ELF-1 (cell line): ENCODE measurements around the gene STARD10.
A peak's percentile ranks its signal among the peaks of the same experiment; 100 is the strongest.

Experiments used
- DNase-seq: peaks from one replicate; pipeline ENCODE4 v3.0.0-alpha.2; 2016; ENCODE audit warnings: low read depth, low spot score

STARD10 gene

GRCh38 chr11:72780296-72781062 is 13.4 kb downstream of the STARD10 start:
- DNase-seq: no peak

DNA sequence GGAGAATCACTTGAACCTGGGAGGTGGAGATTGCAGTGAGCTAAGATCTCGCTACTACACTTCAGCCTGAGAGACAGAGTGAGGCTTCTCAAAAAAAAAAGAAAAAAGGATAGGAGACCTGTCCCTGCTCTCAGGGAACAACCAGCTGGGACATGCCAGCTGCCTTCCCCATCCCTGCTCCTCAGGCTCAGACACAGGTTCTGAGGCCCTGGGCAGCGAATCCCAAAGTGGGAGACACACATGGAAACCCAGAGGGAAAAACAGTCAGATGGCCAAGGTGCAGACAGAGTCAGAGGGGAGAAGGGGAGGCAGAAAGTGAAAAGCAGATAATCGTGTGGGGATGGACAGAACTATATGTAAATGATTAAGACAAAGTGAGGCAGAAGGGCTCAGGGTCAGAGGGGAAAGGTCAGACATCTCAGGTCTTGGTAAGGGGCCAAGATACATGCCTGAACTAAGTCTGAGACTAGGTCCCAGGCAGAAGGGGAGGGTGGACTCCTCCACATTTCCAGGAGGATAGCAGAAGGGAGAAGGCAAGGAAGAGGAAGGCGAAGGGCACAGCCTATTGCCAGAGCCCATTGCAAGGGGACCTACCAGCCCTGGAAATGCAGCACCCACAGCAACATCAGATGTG is 14.2 kb downstream of the STARD10 start:
- no peak for DNase-seq

DNA sequence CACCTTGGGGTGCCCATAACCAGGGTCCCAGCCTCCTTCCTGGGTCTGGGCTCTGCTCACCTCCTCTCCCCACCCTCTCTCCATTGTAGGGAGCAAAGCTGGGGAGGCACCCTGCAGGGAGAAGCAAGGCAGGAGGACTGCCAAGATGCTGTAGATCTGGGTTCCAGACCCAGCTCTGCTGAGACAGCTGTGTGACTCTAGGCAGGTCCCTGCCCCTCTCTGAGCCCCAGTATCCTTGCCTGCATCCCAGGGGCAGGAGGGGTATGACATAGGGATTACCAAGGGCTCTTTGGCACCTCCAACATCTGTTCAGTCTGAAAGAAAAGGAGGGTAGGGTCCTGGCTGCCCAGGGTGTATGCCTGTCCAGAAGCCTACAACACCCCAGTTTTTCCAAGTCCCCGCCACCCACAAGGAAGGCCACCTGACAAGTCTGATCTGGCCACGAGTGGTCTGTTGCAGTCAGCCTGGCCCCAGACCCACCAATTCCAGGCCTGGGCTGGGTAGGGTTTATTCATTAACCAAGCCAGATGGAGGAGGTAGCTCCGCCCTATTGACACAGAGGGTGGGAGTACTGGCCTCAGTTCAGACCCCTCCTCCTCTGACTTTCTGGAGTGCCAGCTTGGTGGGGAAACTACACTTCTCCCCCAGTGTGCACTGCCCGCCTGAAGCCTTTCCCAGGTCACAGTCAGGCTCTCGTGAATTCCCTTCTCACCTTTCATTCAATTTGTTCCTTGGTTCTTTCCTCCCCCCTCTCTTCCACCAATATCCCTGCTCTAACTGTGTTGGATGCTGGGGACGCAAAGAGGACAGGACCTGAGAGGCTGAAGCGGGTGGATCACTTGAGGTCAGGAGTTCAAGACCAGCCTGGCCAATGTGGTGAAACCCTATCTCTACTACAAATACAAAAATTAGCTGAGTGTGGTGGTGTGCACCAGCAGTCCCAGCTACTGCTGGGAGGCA is 15.0 kb downstream of the STARD10 start:
- DNase-seq: no peak

GRCh38 chr11:72777755-72778278 is 16.0 kb downstream of the STARD10 start:
- no peak for DNase-seq

DNA sequence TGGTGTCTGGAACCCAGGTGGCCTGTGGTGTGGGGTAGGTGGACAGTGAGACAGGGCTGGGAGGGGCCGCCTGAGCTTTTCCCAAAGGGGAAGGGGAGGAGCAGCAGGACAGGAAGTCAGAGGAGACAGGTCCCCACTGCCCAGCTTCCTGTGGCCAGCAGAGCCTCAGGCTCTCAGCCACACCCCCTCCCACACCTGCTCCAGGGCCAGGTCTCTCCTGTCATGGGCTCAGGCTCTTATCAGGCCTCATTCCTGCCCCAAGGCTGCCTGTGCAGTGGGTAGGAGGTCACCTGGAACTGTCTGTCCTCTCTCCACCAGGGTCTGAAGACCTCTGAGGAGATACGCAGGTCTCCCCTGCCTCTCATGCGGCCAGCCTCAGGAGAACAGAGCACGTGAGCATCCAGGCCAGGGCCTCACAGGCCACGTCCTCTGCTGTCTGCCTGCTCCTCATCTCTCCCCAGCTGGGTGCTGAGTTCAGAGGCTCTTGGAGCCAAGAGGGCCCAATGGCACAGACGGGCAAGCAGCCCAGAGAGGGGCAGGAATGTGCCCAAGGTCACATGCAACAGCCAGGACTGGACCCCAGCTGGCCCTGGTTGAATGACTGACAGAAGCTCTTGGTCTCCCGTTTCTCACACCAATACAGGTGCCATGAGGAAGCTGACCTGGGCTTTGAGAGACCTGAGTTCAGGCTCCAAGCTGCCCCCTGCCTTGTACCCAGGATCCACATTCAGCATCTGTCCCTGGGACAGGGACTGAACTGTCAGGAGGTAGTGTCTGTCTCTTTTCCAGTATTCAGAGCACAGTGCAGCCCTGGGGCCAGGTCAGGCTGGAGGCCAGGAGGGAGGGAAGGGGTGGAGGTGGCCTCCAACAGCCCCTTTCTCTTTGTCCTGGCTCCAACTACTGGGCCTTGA is 16.7 kb downstream of the STARD10 start:
- DNase-seq: peak; percentile 53

- no peak for DNase-seq
Measured at GRCh38 chr11:72776117-72776843, 17.6 kb downstream of the STARD10 start.

DNA sequence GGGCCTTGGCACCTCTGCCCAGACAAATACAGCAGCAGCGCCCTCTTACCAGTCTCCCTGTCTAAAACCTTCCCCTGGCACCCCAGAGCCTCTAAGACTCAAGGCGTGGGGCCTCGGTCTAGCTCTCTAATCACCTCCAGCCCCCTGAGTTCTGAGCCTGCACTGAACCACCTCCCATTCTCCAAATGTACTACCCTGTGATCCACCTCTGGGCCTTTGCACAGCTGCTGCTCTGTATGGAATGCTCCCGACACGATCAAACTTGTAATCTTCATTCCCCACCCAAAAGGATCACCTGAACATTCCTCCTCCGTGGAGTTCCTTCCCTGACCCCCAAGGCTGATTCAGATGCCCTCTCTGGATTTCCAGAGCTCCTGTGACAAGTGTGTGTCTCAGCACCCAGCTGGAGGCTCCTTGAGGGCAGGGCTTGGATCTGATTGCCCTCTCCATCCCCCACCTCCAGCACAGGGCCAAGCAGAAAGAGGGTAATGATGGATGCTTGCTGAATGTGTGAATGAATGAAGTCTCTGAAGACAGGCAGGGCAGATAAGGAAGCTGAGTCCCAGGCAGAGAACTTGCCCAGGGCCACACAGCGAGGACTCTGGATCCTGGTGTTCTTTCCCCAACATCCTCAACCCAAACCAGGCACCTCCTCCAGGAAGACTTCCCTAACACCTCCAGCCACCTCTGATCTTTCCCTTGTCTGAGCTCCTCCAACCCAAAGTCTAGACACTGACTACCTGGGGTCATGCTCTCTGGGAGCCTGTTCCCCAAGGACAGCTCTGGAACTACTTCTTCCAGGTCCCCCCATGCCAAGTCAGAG is 18.3 kb downstream of the STARD10 start:
- no peak for DNase-seq

GRCh38 chr11:72774499-72774898 is 19.3 kb downstream of the STARD10 start:
- DNase-seq: no peak

DNA sequence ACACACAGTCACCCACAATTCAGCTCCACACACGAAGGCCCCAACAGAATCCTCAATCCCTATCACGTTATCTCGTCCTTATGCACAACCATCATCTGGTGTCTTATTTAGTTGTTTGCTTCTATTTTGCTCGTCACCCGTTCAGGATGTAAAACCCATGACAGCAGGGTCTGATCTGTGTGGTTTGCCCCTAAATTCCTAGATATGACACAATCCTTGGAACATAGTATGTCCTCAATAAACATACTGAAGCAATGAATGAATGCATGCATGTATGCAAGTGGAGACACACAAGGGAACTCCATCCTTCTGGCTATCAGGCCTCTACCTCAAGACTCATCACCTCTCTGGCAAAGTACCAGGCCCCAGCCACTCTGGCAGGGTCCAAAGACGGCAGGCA is 20.2 kb downstream of the STARD10 start:
- DNase-seq: no peak

DNA sequence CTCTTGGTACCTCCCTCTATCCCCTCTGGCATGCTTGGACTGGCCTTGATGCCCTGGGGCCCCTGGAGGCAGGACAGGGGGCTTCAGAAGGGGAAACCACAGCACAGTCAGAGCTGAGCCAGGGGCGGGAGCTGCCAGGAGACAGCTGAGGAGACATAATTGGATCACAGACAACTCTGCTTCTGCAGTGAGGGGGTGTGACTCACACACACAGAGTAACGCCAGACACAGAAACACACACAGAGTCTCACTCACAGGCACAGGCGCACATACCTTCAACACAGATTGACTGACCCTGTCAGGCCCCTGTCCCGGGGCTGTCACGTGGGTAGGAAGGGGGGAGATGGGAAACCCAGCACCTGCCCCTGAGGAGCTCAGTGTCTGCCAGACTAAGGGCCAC is 20.6 kb downstream of the STARD10 start:
- peak; percentile 72 for DNase-seq

DNA sequence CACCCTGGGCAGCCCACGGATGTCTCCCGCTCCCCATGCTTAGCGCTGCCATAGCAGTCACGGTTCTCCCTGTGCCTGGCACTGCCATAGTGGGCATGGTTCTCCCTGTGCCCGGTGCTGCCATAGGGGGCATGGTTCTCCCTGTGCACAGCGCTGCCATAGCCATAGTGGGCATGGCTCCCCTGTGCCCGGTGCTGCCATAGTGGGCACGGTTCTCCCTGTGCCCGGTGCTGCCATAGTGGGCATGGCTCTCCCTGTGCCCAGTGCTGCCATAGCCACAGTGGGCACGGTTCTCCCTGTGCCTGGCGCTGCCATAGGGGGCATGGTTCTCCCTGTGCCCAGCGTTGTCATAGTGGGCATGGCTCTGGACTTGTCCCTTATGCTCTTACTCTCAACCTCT is 21.8 kb downstream of the STARD10 start:
- DNase-seq: no peak

- DNase-seq: no peak
Measured at GRCh38 chr11:72771507-72771906, 22.3 kb downstream of the STARD10 start.

DNA sequence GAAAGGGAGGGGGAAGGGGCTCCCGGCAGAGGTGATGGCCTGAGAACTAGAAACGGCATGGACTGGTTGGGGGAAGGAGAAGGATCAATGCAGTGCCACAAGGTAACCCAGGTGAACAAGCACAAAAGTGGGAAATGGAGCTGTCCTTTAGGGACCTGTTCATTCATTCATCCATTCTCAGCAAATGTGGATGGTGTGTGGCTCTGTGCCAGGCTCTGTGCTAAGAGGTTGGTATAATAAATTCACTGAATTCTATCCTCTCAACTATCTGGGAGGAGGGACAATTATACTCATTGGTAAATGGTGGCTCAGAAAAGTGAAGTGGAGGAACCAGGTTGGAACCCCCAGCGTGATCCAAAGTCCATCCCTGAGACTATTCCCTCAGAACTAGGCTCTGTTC is 23.0 kb downstream of the STARD10 start:
- no peak for DNase-seq

GRCh38 chr11:72769680-72770079 is 24.2 kb downstream of the STARD10 start:
- DNase-seq: no peak

- no peak for DNase-seq
Measured at GRCh38 chr11:72768581-72768980, 25.3 kb downstream of the STARD10 start.

DNA sequence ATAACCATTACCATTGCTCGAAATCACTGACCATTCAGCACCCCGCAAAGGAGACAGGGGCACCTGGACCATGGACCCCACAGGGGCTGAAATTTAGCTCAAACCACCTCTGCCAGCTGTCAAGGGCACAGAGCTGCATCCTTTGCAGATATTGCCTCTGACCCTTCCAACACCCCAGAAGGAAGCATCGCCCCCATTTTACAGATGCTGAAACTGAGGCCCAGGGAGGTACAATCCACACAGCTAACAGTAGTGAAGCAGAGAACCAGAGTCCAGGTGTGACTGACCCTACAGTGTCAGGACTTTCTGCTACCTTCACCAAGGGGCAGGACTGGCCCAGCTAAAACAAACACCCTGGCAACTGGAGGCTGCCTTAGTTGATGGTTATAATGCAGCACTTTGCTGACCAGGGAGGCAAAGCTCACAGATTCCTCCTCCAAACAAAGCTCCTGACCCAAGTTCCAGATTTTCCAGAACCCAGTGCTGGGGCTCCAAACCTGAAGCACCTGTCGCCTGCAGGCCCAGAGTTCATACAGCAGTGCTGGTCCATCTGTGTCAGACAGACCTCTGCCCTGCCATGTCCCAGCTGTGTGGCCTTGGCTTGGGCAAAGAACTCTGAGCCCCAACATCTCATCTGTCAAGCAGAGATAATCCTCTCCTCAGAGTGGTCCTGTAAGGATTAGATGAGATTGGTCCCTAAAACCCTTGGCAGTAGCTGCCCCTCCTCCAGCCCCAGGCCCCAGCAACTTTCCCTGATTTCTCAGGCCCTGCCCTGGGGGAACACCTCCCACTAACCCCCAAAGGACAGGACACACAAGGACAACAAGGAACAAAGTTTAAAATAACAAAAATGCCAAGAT is 26.4 kb downstream of the STARD10 start:
- no peak for DNase-seq

DNA sequence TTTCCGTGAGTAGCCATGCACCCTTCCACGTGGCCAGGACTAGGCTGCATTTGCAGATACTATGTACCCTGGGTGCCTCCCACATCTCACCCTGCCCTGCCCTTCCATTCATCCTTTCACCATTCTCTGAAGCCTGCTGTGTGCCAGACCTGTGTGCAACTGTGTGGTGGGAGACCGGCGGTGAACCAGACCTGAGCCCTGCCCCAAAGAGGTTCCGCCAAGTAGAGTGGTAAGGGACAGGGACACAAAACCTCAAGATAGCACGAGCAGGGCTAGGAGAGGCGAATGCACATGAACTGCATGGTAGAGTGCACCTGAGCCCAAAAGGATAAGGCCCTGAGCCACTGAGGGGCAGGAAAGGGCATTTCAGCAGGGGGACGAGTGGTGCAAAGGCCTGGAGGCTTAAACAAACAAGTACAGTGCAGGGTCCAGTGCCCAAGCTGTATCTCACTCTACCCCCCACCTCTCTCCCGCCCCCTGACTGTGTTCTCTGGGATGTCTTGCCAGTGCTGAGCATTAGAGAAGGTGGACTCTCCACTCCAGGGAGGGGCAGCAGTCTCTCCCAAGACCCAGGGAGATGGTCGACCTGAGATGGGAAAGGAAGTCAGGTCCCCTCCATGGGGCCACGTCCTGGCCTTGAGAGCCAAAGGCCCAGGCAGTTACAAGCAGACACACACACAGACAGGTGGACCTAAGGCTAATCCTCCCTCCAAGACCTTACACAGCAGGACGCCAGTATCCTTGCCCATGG is 27.5 kb downstream of the STARD10 start:
- no peak for DNase-seq

GRCh38 chr11:72764503-72764902 is 29.3 kb downstream of the STARD10 start:
- peak; percentile 79 for DNase-seq
